ENCODE data around the gene PPP1R9A. TPM values are rescaled to one million over a fixed set of nuclear protein-coding genes. Genes with fewer than 3 reads are reported as not detected.

The PPP1R9A gene
- total RNA-seq, 4 donors from 2014 or later, result 21.0 to 48.4 (median 31.6) TPM

GRCh38 chr7:94903971-94904370 lies 3.4 kb upstream of the PPP1R9A start:
- H3K4me3 ChIP-seq, result no peak overlapping the region
- peaks cover 0 to 11% (median 0%) of the 10 kb centered on the region in 3 donors for H3K4me1 ChIP-seq
- no peaks in the 10 kb centered on the region for H3K36me3 ChIP-seq
- no peaks in the 10 kb centered on the region for H3K27me3 ChIP-seq
- no peaks in the 10 kb centered on the region for H3K9me3 ChIP-seq
- TF ChIP-seq POLR2A (IDR thresholded peaks at IDR 0.05), result no peak
- TF ChIP-seq CTCF (IDR thresholded peaks at IDR 0.05), result no peak
- TF ChIP-seq POLR2AphosphoS5 (IDR thresholded peaks at IDR 0.05), result no peak
- no peak for TF ChIP-seq EP300 (IDR thresholded peaks at IDR 0.05)
- ATAC-seq, result no peak
- no peak overlapping the region for H3K27ac ChIP-seq

DNA sequence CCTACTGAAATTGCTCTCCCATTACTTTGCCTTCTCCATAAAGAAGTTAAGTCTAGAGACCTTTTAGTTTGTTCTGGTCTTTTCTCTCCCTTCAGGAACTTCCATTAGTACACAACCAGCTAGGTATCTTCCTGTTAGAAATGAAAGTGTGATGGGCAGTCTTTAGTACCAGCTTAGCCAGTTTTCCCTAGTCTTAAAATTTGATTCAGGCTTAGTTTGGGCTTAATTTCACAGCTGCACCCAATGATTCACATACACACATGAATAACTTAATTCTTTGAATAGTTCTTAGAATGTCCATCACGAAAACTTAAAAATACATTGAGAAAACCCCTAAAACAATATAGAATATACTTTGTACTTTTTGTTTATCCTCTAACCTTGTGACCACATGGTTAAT lies 2.4 kb upstream of the PPP1R9A start:
- ATAC-seq, result no peak
- Histone ChIP-seq H3K4me1 (peaks cover 0 to 21% (median 0%) of the 10 kb centered on the region in 3 donors), H3K4me3 (no peak overlapping the region), H3K36me3 (no peaks in the 10 kb centered on the region), H3K27me3 (no peaks in the 10 kb centered on the region), H3K9me3 (no peaks in the 10 kb centered on the region), H3K27ac (no peak overlapping the region)
- 88 to 100% methylated on average over 1 of the region's 1 CpG for WGBS, 2 donors (ENCODE audit: low coverage in 1 of 2)
- no peak for TF ChIP-seq POLR2A (IDR thresholded peaks at IDR 0.05)
- TF ChIP-seq CTCF (IDR thresholded peaks at IDR 0.05), result no peak
- TF ChIP-seq POLR2AphosphoS5 (IDR thresholded peaks at IDR 0.05), result no peak
- TF ChIP-seq EP300 (IDR thresholded peaks at IDR 0.05), result no peak

DNA sequence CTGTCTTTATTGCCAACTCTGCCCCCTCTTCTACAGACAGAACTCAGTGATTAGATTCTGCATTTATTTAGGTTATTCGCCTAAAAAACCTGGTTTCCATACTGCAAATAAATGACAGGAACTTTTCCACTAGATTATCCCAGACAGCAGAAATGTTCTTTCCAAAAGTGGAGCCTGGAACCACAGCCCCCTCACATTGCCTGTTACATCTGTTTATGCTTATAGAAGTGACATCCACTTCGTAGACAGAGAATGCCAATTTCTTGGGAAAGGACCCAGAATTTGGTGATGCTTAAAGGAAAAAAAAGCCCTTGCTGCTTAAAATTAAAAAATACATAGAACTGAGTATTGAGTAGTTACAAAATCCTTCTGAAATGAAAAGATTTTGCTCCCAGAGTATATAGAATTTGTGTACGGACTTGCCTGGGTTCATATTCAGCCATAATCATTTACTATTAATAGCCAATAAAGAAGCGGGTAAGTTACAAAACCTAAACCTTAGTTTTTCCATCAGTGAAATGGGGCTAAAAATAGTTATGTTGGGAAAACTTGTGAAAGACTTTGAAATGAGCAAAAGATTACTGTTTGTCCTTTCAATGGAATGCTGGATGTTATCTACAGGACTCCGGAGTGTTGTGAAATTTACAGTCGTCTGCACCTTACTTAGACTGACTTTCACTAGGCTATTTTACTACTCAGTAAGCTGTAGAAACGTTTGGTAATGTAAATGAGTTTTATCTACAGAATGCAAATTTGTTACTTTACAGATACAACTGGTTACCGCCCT lies 1.1 kb upstream of the PPP1R9A start:
- TF ChIP-seq CTCF (IDR thresholded peaks at IDR 0.05) (no peak), POLR2AphosphoS5 (IDR thresholded peaks at IDR 0.05) (no peak)
- Histone ChIP-seq H3K9me3 (no peaks in the 10 kb centered on the region), H3K4me3 (no peak overlapping the region), H3K36me3 (no peaks in the 10 kb centered on the region), H3K4me1 (peaks cover 0 to 34% (median 0%) of the 10 kb centered on the region in 3 donors), H3K27me3 (no peaks in the 10 kb centered on the region), H3K27ac (no peak overlapping the region)
- 80 to 98% methylated on average over 8 of the region's 8 CpGs for WGBS, 2 donors (ENCODE audit: low coverage in 1 of 2)
- ATAC-seq, result no peak

DNA sequence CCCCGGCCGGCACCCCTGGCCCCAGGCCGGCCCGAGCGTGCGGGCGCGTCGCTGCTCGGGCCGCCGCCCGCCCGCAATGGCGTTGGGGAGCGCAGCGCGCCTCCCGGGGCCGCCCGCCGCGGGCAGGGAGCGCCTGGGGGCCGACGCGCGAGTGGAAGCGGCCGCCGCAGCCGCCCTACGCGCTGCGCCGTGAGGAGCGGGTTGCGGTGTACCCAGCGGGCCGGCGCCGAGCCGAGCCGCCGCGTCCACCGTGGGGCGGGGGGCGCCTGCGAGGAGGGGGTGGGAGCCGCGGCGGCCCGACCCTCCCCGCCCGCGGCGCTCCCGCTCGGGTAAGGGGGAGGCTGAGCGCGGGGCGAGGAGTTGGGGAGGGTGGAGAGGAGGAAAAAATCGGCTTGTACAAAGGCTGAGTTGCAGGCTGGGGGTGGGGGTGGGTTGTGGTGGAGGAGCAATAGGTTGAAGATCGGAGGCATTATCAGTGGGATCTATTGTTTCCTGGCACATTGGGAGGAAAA lies 473 bp downstream of the PPP1R9A start:
- peak; percentile 52 for ATAC-seq
- Histone ChIP-seq H3K36me3 (no peaks in the 10 kb centered on the region), H3K27ac (peak overlapping the region; percentile 24 to 93 (median 86)), H3K4me3 (peak overlapping the region; percentile 43 to 72), H3K27me3 (no peaks in the 10 kb centered on the region), H3K4me1 (peaks cover 0 to 44% (median 3%) of the 10 kb centered on the region in 3 donors), H3K9me3 (no peaks in the 10 kb centered on the region)
- WGBS, 2 donors (ENCODE audit: low coverage in 1 of 2), result 0% methylated on average over 2 of the region's 65 CpGs
- no peak for TF ChIP-seq EP300 (IDR thresholded peaks at IDR 0.05)
- no peak for TF ChIP-seq POLR2A (IDR thresholded peaks at IDR 0.05)

DNA sequence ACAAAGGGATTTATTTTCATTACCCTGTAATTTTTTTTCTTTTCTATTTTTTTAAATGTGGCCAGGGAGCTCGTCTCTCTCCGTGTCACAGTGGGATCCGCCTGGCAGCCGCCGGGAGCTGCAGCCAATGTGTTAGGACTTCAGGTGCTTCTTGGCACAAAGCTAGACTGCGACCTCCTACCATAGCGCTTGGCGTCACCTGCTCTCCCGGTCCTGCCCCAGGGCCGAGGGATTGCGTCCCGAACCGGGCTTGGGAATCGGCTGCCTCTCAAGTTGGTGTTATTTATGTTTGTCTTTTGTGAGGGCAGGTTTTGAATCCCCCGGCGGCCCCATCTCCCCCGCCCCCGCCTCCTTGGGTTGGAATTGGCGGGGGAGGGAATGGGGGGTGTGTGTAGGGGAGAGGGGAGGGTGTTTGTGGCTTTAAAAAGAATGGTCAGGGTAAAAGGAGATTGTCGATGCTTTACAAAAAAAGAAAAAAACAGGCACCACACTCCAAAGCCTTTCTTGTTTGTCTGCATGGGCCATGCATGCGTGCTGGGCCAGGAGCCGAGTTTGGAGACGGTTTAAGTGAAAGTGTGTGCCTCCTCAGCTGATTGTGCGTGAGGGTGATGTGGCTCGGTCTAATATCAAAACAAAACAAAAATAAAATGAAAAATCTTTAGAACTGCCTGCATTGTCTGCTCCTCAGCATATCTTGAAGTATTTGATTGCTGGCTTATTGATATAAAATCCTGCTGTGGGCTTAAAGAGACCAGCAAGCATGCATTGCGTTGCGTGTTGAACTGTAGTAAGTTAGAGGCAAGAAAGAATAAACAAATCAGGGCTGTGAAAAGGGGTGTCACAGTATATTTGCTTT lies 1.2 kb downstream of the PPP1R9A start:
- Histone ChIP-seq H3K9me3 (no peaks in the 10 kb centered on the region), H3K4me3 (peak overlapping the region; percentile 43 to 72), H3K27ac (peak overlapping the region; percentile 24 to 93 (median 86)), H3K36me3 (no peaks in the 10 kb centered on the region), H3K4me1 (peaks cover 0 to 50% (median 3%) of the 10 kb centered on the region in 3 donors), H3K27me3 (no peaks in the 10 kb centered on the region)
- peak; percentile 34 for ATAC-seq
- 0 to 9% methylated on average over 9 to 20 of the region's 27 CpGs for WGBS, 2 donors (ENCODE audit: low coverage in 1 of 2)
- TF ChIP-seq EP300 (IDR thresholded peaks at IDR 0.05), result no peak
- TF ChIP-seq POLR2A (IDR thresholded peaks at IDR 0.05), result no peak
- TF ChIP-seq POLR2AphosphoS5 (IDR thresholded peaks at IDR 0.05), result no peak
- TF ChIP-seq CTCF (IDR thresholded peaks at IDR 0.05), result no peak

All from gastroesophageal sphincter (tissue), 4 donors.